Suprapubic skin (tissue), 4 donors: ENCODE results near the gene MRM2. TPM values are rescaled to one million over a fixed set of nuclear protein-coding genes. Genes with fewer than 3 reads are reported as not detected.

Experiments used
- DNase-seq, 2 donors: peaks; one replicate each; pipeline ENCODE4 v3.0.0-alpha.2; 2019; ENCODE audit warnings: low spot score in 2 of 2
- H3K27ac ChIP-seq: fragments of 200-600 bp; sonication (generic); one replicate; pipeline ENCODE4 v1.5.1; 2019
- H3K27me3 ChIP-seq: fragments of 200-600 bp; sonication (generic); one replicate; pipeline ENCODE4 v1.5.1; 2019
- H3K36me3 ChIP-seq: fragments of 200-600 bp; sonication (generic); one replicate; pipeline ENCODE4 v1.5.1; 2019
- H3K4me1 ChIP-seq: fragments of 200-600 bp; sonication (generic); one replicate; pipeline ENCODE4 v1.5.1; 2019
- H3K4me3 ChIP-seq: fragments of 200-600 bp; sonication (generic); one replicate; pipeline ENCODE4 v1.5.1; 2019; ENCODE audit warnings: mild to moderate bottlenecking
- H3K9me3 ChIP-seq: fragments of 200-600 bp; sonication (generic); one replicate; pipeline ENCODE4 v1.5.1; 2019
- EP300 ChIP-seq: sonication (generic); formaldehyde crosslinking; IDR thresholded peaks from one replicate; pipeline ENCODE4 v1.6.1; 2017; ENCODE audit warnings: antibody characterized with exemption
- POLR2A ChIP-seq, 2 donors: fragments of 450-650 bp; IDR thresholded peaks; one replicate each; pipeline ENCODE4 v1.6.1; 2017; ENCODE audit warnings: antibody characterized with exemption in 2 of 2, mild to moderate bottlenecking in 2 of 2, moderate library complexity in 2 of 2
- POLR2AphosphoS5 ChIP-seq, 3 donors: sonication (generic); formaldehyde crosslinking; IDR thresholded peaks; one replicate each; pipeline ENCODE4 v1.6.1; 2017; ENCODE audit warnings: antibody characterized with exemption in 3 of 3
- WGBS: methylation state at CpG from one replicate; pipeline ENCODE4 v1.1.5; 2018; 5-methylcytosine and 5-hydroxymethylcytosine counted together
- total RNA-seq, 4 donors: library from RNA; depleted of rRNA; stranded (reverse); fragments of >200 nt; gene quantifications; one replicate each; pipeline ENCODE4 v1.1.0, GENCODE V29; 2016
- TF ChIP-seq, protein P1 (sequence below), 2 donors: fragments of 200-600 bp in 1 of 2; fragments of 450-650 bp in 1 of 2; sonication (generic) in 1 of 2; IDR thresholded peaks; one replicate each; pipeline ENCODE4 v1.5.1; 2016 to 2019; ENCODE audit warnings: antibody characterized with exemption in 2 of 2, mild to moderate bottlenecking in 1 of 2, moderate library complexity in 1 of 2

Gene MRM2
- total RNA-seq, 4 donors from 2014 or later, result 11.3 to 41.8 (median 19.8) TPM

DNA sequence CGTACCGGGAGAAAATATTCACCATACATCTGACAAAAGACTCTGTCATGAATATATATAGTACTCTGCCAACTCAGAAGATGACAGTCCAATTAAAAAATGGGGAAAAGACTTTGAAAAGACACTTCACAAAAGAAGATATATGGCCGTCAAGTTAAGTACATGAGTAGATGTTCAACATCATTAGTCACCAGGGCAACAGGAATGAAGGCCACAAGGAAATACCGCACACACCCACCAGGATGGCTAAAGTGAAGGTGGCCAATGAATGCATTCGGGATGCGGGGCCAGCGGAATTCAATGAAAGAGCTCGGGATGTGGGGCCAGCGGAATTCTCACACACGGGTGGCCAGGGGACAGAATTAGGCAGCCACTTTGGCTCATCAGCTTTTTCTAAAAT is 51.5 kb downstream of the MRM2 start:
- no peaks in the 10 kb centered on the region for H3K27me3 ChIP-seq
- no peak for DNase-seq
- no peaks in the 10 kb centered on the region for H3K4me1 ChIP-seq
- 91% methylated on average over 10 of the region's 10 CpGs for WGBS
- H3K9me3 ChIP-seq, result no peaks in the 10 kb centered on the region
- no peak overlapping the region for H3K27ac ChIP-seq
- TF ChIP-seq, protein P1, sequence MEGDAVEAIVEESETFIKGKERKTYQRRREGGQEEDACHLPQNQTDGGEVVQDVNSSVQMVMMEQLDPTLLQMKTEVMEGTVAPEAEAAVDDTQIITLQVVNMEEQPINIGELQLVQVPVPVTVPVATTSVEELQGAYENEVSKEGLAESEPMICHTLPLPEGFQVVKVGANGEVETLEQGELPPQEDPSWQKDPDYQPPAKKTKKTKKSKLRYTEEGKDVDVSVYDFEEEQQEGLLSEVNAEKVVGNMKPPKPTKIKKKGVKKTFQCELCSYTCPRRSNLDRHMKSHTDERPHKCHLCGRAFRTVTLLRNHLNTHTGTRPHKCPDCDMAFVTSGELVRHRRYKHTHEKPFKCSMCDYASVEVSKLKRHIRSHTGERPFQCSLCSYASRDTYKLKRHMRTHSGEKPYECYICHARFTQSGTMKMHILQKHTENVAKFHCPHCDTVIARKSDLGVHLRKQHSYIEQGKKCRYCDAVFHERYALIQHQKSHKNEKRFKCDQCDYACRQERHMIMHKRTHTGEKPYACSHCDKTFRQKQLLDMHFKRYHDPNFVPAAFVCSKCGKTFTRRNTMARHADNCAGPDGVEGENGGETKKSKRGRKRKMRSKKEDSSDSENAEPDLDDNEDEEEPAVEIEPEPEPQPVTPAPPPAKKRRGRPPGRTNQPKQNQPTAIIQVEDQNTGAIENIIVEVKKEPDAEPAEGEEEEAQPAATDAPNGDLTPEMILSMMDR (IDR thresholded peaks at IDR 0.05), result no peak
- no peak for TF ChIP-seq POLR2A (IDR thresholded peaks at IDR 0.05)
- no peak for TF ChIP-seq EP300
- H3K36me3 ChIP-seq, result no peaks in the 10 kb centered on the region
- H3K4me3 ChIP-seq, result no peak overlapping the region

DNA sequence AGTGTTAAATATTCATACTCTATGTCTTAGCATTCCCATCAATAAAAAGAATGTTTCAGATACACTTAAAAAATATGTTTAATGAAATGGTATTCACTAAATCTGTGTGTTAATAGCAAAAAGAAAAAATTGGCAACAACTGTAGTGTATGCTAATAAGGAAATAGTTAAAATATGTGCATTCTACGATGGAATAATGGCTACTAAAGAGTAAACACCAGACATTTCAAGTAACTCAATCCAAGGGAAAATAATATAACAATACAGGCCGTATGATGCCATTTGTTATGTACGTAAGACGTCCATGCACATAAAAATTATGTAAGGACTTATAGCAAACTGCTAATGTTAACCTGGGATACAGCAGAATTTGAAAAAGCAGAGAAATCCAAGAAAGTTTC is 55.8 kb downstream of the MRM2 start:
- Histone ChIP-seq H3K9me3 (no peaks in the 10 kb centered on the region), H3K36me3 (peaks cover 4% of the 10 kb centered on the region), H3K4me1 (no peaks in the 10 kb centered on the region), H3K4me3 (no peak overlapping the region), H3K27me3 (no peaks in the 10 kb centered on the region), H3K27ac (no peak overlapping the region)
- no peak for DNase-seq
- 84% methylated on average over 4 of the region's 4 CpGs for WGBS
- TF ChIP-seq EP300 (no peak), POLR2AphosphoS5 (IDR thresholded peaks at IDR 0.05) (no peak), POLR2A (IDR thresholded peaks at IDR 0.05) (no peak)
- TF ChIP-seq, protein P1 (IDR thresholded peaks at IDR 0.05), result no peak

DNA sequence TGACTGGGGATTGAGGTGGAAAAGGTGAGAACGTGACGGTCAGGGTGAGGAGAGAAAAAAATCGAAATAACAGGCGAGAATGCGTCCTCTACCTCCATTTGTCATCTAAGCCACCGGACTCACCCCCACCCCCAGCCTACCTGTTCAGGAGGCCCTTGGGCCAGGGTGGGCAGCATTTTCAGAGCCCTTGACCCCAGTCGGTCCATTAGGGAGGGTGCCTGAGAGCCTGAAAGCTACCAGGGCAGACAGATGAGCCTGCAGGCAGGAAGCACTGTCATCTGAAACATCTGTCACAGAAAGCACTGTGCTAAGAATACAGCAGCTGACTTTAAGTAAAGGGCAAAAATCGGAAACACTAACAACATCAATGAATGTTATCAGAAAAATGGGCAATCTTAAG is 56.3 kb downstream of the MRM2 start:
- TF ChIP-seq POLR2AphosphoS5 (IDR thresholded peaks at IDR 0.05) (no peak), POLR2A (IDR thresholded peaks at IDR 0.05) (no peak), EP300 (no peak)
- TF ChIP-seq, protein P1 (IDR thresholded peaks at IDR 0.05), result no peak
- 90% methylated on average over 8 of the region's 8 CpGs for WGBS
- Histone ChIP-seq H3K36me3 (peaks cover 4% of the 10 kb centered on the region), H3K4me3 (no peak overlapping the region), H3K4me1 (no peaks in the 10 kb centered on the region), H3K9me3 (no peaks in the 10 kb centered on the region), H3K27ac (no peak overlapping the region), H3K27me3 (no peaks in the 10 kb centered on the region)
- DNase-seq, result no peak

Other genes starting within 250 kb of the MRM2 start
- 10 to 100 TPM; 53.2 to 69.8 (median 62.2) TPM for gene MAD1L1, start 9.3 kb downstream of the MRM2 start, total RNA-seq
- gene NUDT1, start within 50 bp of the MRM2 start, total RNA-seq, result 10 to 100 TPM; 24.1 to 39.4 (median 28.3) TPM
- gene SNX8, start 72.2 kb upstream of the MRM2 start, total RNA-seq, result 10 to 100 TPM; 13.7 to 35.1 (median 19.3) TPM
- gene EIF3B, start 112.6 kb upstream of the MRM2 start, total RNA-seq, result 100 to 1,000 TPM; 136 to 158 (median 139) TPM
- gene CHST12, start 161.4 kb upstream of the MRM2 start, total RNA-seq, result 10 to 100 TPM in 3 of 4 donors, 1 to 10 TPM in 1; 9.9 to 55.8 (median 24.5) TPM
- not detected for gene GRIFIN, start 234.2 kb upstream of the MRM2 start, total RNA-seq